T-helper 22 cell (primary cell): ENCODE data around the gene ANKRD34B.
"Not testable (repeated sequence)": the region's sequence is repeated elsewhere in the genome, so short reads cannot be mapped to it uniquely, and the experiment has no call there.

Experiments
- DNase-seq: peaks from one replicate; pipeline ENCODE4 v3.0.0-alpha.2; 2020; ENCODE audit warnings: low read depth

ANKRD34B gene

GRCh38 chr5:80569961-80570786 lies at the start of gene ANKRD34B:
Gene ANKRD34B (minus strand): TSS chr5:80570280. CDS start chr5:80560019, 10,261 bp downstream.
- no peak for DNase-seq

- DNase-seq: no peak
Measured at GRCh38 chr5:80619086-80619485, 49.0 kb upstream of the ANKRD34B start.

- DNase-seq: no peak
Measured at GRCh38 chr5:80618438-80618837, 48.4 kb upstream of the ANKRD34B start.

- no peak for DNase-seq
Measured at GRCh38 chr5:80615266-80615914, 45.3 kb upstream of the ANKRD34B start.

GRCh38 chr5:80609692-80610091 lies 39.6 kb upstream of the ANKRD34B start:
- no peak for DNase-seq

GRCh38 chr5:80608731-80609130 lies 38.7 kb upstream of the ANKRD34B start:
- DNase-seq: no peak

- DNase-seq: no peak
Measured at GRCh38 chr5:80607832-80608231, 37.8 kb upstream of the ANKRD34B start.

- DNase-seq: no peak
Measured at GRCh38 chr5:80607343-80607742, 37.3 kb upstream of the ANKRD34B start.

- DNase-seq: no peak
Measured at GRCh38 chr5:80600943-80601693, 31.0 kb upstream of the ANKRD34B start.

- no peak for DNase-seq
Measured at GRCh38 chr5:80597500-80597899, 27.4 kb upstream of the ANKRD34B start.

- DNase-seq: no peak
Measured at GRCh38 chr5:80594810-80595209, 24.7 kb upstream of the ANKRD34B start.

- DNase-seq: no peak
Measured at GRCh38 chr5:80592761-80593160, 22.7 kb upstream of the ANKRD34B start.

- no peak for DNase-seq
Measured at GRCh38 chr5:80592105-80592504, 22.0 kb upstream of the ANKRD34B start.

GRCh38 chr5:80591352-80591751 lies 21.3 kb upstream of the ANKRD34B start:
- no peak for DNase-seq

- DNase-seq: no peak
Measured at GRCh38 chr5:80590766-80591165, 20.7 kb upstream of the ANKRD34B start.

GRCh38 chr5:80588858-80589540 lies 18.9 kb upstream of the ANKRD34B start:
- DNase-seq: no peak

GRCh38 chr5:80584770-80585169 lies 14.7 kb upstream of the ANKRD34B start:
- no peak for DNase-seq

GRCh38 chr5:80580291-80580690 lies 10.2 kb upstream of the ANKRD34B start:
- DNase-seq: not testable (repeated sequence)

GRCh38 chr5:80579050-80579449 lies 9.0 kb upstream of the ANKRD34B start:
- DNase-seq: no peak

GRCh38 chr5:80577707-80578106 lies 7.6 kb upstream of the ANKRD34B start:
- no peak for DNase-seq

- DNase-seq: no peak
Measured at GRCh38 chr5:80576383-80576782, 6.3 kb upstream of the ANKRD34B start.

GRCh38 chr5:80573062-80573461 lies 3.0 kb upstream of the ANKRD34B start:
- no peak for DNase-seq
